A172 (cell line): ENCODE results near the gene IL16. TPM values are rescaled to one million over a fixed set of nuclear protein-coding genes. Genes with fewer than 3 reads are reported as not detected.
A peak's percentile ranks its signal among the peaks of the same experiment; 100 is the strongest.

Experiments used
- DNase-seq: peaks from one replicate; pipeline ENCODE4 v3.0.0-alpha.2; 2015; ENCODE audit warnings: low spot score
- total RNA-seq: library from RNA; depleted of rRNA; stranded (reverse); fragments of >200 nt; shearing (Covaris generic); gene quantifications from 2 replicates; pipeline ENCODE4 v1.2.3, GENCODE V29; 2014

Gene IL16
- total RNA-seq, 1 experiment from 2014 or later: not detected

- DNase-seq: no peak
Observed at GRCh38 chr15:81174125-81174791, 22.4 kb upstream of the IL16 start.

- no peak for DNase-seq
Observed at GRCh38 chr15:81174792-81175327, 21.8 kb upstream of the IL16 start.

GRCh38 chr15:81175496-81175895, 21.2 kb upstream of the IL16 start:
- no peak for DNase-seq

GRCh38 chr15:81176291-81176893, 20.3 kb upstream of the IL16 start:
- no peak for DNase-seq

- no peak for DNase-seq
Observed at GRCh38 chr15:81178365-81178764, 18.3 kb upstream of the IL16 start.

GRCh38 chr15:81181220-81181619, 15.5 kb upstream of the IL16 start:
- no peak for DNase-seq

GRCh38 chr15:81182031-81182755, 14.5 kb upstream of the IL16 start:
- no peak for DNase-seq

GRCh38 chr15:81182756-81183438, 13.8 kb upstream of the IL16 start:
- no peak for DNase-seq

- DNase-seq: no peak
Observed at GRCh38 chr15:81183439-81183775, 13.3 kb upstream of the IL16 start.

GRCh38 chr15:81184188-81184587, 12.5 kb upstream of the IL16 start:
- DNase-seq: no peak

GRCh38 chr15:81185631-81186295, 10.9 kb upstream of the IL16 start:
- no peak for DNase-seq

GRCh38 chr15:81188354-81188753, 8.3 kb upstream of the IL16 start:
- DNase-seq: no peak

- DNase-seq: peak; percentile 11
Observed at GRCh38 chr15:81189583-81190283, 6.9 kb upstream of the IL16 start.

GRCh38 chr15:81190922-81191507, 5.7 kb upstream of the IL16 start:
- no peak for DNase-seq

- DNase-seq: no peak
Observed at GRCh38 chr15:81191701-81192100, 5.0 kb upstream of the IL16 start.

- DNase-seq: no peak
Observed at GRCh38 chr15:81194723-81195122, 2.0 kb upstream of the IL16 start.

- DNase-seq: no peak
Observed at GRCh38 chr15:81195339-81195864, 1.3 kb upstream of the IL16 start.

GRCh38 chr15:81197255-81197630, 564 bp downstream of the IL16 start:
- no peak for DNase-seq

- no peak for DNase-seq
Observed at GRCh38 chr15:81197688-81198281, 1.1 kb downstream of the IL16 start.
